ENCODE results near the gene LY6G6F.

LY6G6F gene

DNA sequence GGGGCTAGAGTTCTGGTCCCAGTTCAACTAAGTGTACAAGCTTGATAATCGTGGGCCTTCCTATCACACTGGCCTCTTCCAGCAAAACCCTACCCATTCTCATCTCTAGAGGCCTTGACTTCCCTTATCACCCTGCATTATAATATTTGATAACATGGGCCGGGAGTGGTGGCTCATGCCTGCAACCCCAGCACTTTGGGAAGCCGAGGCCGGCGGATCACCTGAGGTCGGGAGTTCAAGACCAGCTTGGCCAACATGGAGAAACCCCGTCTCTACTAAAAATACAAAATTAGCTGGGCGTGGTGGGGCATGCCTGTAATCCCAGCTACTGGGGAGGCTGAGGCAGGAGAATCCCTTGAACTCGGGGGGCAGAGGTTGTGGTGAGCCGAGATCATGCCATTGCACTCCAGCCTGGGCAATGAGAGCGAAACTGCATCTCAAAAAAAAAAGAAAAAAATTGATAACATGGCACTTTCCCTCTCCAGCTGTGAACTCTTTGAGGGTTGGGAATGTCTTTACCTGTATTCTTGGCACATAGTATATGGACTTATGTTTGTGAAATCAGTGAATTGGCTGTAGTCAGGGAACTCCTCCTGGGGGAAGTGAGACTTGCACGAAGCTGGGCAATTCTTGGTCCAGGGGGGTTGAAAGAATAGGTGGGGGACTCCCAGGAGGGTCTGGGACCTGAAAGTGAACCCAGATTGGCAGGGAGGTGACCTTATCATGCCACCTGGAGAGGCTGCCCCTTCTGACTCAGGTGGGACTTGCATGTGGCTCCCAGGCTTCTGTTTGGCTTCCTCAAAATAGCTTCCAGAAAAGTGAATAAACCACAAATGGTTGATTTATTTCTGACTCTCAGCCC lies 45.2 kb upstream of the LY6G6F start:
- peak overlapping the region; percentile 88 for H3K27ac ChIP-seq
- TF ChIP-seq, protein P1, sequence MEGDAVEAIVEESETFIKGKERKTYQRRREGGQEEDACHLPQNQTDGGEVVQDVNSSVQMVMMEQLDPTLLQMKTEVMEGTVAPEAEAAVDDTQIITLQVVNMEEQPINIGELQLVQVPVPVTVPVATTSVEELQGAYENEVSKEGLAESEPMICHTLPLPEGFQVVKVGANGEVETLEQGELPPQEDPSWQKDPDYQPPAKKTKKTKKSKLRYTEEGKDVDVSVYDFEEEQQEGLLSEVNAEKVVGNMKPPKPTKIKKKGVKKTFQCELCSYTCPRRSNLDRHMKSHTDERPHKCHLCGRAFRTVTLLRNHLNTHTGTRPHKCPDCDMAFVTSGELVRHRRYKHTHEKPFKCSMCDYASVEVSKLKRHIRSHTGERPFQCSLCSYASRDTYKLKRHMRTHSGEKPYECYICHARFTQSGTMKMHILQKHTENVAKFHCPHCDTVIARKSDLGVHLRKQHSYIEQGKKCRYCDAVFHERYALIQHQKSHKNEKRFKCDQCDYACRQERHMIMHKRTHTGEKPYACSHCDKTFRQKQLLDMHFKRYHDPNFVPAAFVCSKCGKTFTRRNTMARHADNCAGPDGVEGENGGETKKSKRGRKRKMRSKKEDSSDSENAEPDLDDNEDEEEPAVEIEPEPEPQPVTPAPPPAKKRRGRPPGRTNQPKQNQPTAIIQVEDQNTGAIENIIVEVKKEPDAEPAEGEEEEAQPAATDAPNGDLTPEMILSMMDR (conservative IDR thresholded peaks at IDR 0.05), result no peak
- no peak for TF ChIP-seq ZFX (IDR thresholded peaks at IDR 0.05)

DNA sequence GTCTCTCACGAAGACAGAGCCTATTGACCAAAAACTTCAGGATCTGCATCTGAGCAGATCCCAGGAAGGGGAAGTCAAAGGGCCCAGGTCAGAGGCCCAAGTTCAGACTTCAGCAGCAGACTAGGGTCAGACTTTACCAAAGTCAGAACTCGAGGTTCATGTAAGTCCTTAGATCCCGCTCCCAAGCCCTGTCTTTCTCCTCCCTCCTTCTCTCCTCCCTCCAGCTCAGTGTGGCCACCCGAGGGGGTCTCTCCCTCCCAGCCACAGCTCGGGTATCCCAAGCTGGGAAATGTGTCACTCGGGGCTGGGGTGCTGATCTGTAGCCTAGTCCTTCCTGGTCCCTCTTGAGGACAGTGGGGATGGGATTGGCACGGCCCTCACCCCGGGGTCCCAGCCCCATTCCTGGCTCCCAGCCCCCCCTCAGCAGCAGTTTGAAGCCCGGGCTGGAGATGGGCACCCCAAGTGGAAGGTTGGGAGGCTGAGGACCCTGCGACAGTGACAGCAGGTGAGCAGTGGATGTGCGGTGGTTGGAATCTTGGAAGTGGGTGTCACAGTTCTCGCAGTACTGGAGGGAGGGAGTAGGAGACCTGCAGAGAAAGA lies 44.4 kb upstream of the LY6G6F start:
- H3K27ac ChIP-seq, result no peak overlapping the region
- TF ChIP-seq, protein P1 (conservative IDR thresholded peaks at IDR 0.05), result no peak
- TF ChIP-seq ZFX (IDR thresholded peaks at IDR 0.05), result no peak

DNA sequence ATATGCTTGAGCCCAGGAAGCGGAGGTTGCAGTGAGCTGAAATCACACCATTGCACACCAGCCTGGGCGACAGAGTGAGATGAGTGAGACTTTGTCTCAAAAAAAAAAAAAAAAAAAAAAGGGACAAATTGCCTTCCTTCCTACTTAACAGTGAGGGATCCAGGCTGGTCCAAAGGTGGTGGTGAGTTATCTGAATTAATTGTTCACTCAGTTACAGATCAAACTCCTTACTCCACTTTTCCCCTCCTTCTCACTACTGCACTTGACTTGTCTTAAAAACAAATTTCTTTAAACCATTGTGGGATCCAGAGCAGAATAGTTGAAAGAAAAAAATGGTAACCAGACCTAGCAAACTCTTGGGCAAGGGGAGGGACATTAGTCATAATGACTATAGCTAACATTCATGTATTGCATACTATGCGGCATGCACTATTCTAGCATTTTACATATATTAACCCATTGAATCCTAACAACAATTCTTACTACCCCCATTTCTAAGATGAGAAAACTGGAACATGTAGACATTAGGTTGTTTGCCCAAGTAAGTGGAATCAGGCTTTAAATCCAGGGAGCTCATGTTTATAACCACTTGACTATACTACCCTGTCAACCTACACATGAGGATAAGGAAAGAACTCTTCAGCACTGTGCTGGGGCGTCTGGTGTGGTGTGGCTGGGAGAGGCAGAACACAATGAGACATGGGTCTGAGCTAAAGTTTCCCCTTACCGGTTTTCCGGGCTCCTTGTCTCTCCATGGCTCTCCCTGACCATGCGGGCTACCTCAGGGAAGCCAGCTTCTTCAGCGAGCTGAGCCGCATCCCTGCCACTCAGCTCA lies 43.3 kb upstream of the LY6G6F start:
- no peak for TF ChIP-seq ZFX (IDR thresholded peaks at IDR 0.05)
- TF ChIP-seq, protein P1 (conservative IDR thresholded peaks at IDR 0.05), result no peak
- peak overlapping the region; percentile 84; the same call in 1 of the 2 replicates for H3K27ac ChIP-seq

DNA sequence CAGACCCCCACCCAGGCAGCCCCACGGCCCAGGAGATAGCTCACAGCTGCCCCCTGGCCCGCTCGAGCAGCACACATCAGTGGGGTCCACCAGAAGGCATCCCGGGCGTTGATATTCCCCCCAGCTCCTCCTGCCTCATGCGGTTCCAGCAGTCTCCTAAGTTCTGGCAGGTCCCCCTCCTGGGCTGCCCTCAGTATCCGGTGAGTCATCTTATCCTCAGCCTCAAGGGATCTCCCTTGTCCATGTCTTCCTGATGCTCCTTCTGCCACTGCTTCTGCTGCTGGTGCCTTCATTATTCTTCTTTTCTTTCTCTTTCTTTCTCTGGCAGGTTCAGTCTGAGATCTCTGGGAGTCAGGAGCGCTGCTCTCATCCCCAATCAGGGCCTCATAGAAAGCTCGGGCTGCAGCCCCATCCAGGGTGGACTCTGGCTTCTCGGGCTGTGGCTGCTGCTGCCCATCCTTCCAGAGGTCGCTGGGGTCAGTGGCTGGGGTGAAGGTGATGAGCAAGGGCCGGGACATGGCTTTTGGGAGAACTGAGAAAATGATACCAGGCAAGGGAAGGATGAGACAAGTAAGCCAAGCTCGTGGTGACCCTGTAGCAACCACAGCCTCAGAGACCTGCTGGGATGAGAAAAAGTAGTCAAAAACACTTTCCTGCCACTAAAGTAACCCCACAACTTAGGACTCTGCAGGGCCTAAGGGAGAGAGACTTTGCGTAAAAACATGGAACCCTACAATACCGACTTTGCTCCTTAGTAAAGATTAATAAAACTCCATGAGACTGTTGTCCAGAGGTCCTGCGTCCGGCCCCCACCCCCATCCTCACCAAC lies 42.5 kb upstream of the LY6G6F start:
- peak overlapping the region; percentile 84 for H3K27ac ChIP-seq
- TF ChIP-seq, protein P1 (conservative IDR thresholded peaks at IDR 0.05), result no peak
- no peak for TF ChIP-seq ZFX (IDR thresholded peaks at IDR 0.05)

DNA sequence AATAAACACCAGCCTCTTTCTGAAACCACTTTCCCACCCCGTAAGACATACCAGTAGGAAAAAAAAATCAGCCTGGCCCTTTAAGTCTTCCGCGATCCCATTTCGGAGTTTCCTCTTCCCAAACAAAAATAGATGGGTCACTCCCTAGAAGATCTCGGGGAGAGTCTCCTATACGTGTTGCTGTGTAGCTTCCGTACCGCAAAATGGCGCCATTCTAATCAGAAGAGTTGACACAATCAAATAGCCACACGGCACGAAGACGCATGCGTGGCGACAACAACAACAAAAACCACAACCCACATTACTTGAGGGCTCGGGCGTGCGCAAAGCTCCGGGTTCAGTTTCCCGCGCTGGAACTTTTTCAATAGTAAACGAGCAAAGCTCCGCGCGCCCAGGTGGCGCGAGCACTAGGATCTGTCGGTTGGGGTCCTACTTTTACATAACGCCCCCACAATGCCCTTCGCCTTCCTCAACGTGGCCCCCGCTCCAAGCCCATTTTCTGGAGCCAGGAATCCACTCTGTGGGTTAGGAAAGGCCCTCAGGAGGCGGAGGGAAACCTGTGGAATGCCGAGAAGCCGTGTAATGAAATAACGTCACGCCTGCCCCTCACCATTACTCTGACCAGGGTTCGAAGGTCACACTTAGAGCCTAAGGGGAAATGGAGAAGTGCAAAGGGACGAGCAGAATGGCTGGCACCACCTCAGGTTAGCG lies 41.7 kb upstream of the LY6G6F start, which contains the start of gene GPANK1:
Gene GPANK1, minus strand, starts transcription at position 208 of the 711 bp plus-strand sequence. CDS start 519 bp downstream, outside the sequence.
- TF ChIP-seq, protein P1 (conservative IDR thresholded peaks at IDR 0.05), result no peak
- no peak for TF ChIP-seq ZFX (IDR thresholded peaks at IDR 0.05)
- peak within 1 kb of the TSS; percentile 84 for H3K27ac ChIP-seq
